ENCODE results near the gene EIF4B. TPM values are rescaled to one million over a fixed set of nuclear protein-coding genes. Genes with fewer than 3 reads are reported as not detected.

Gene EIF4B
- total RNA-seq, 8 experiments from 2014 or later = 367 to 585 (median 537) TPM

Other genes starting within 250 kb of the EIF4B start
- gene KRT76, start 229.1 kb upstream of the EIF4B start, total RNA-seq = under 1 TPM in 5 of 8 experiments, not detected in 3; 0.08 to 0.38 (median 0.14) TPM
- gene KRT3, start 210.3 kb upstream of the EIF4B start, total RNA-seq = under 1 TPM in 4 of 8 experiments, not detected in 4; 0.24 to 0.66 (median 0.25) TPM
- gene KRT4, start 192.3 kb upstream of the EIF4B start, total RNA-seq = 1 to 10 TPM in 1 of 8 experiments, under 1 TPM in 4, not detected in 3; 0.14 to 1.7 (median 0.66) TPM
- under 1 TPM in 2 of 8 experiments, not detected in 6; 0.32 to 0.90 TPM for gene KRT79, start 172.1 kb upstream of the EIF4B start, total RNA-seq
- gene KRT78, start 157.5 kb upstream of the EIF4B start, total RNA-seq = 1 to 10 TPM in 2 of 8 experiments, under 1 TPM in 3, not detected in 3; 0.09 to 1.5 (median 0.71) TPM
- gene KRT8, start 101.4 kb upstream of the EIF4B start, total RNA-seq = 10 to 100 TPM in 2 of 8 experiments, 1 to 10 TPM in 6; 1.2 to 11.5 (median 8.3) TPM
- 10 to 100 TPM in 4 of 8 experiments, 1 to 10 TPM in 3, under 1 TPM in 1; 0.43 to 88.6 (median 14.6) TPM for gene KRT18, start 57.3 kb upstream of the EIF4B start, total RNA-seq
- 10 to 100 TPM in 3 of 8 experiments, 1 to 10 TPM in 5; 3.4 to 24.6 (median 7.6) TPM for gene TNS2, start 43.6 kb downstream of the EIF4B start, total RNA-seq
- gene SPRYD3, start 72.9 kb downstream of the EIF4B start, total RNA-seq = 10 to 100 TPM; 10.8 to 40.1 (median 17.9) TPM
- gene IGFBP6, start 91.2 kb downstream of the EIF4B start, total RNA-seq = 100 to 1,000 TPM in 1 of 8 experiments, 10 to 100 TPM in 1, 1 to 10 TPM in 4, under 1 TPM in 2; 0.41 to 480 (median 1.9) TPM
- gene SOAT2, start 97.0 kb downstream of the EIF4B start, total RNA-seq = 1 to 10 TPM in 2 of 8 experiments, not detected in 6; 1.0 to 1.8 TPM
- gene ZNF740, start 174.3 kb downstream of the EIF4B start, total RNA-seq = 10 to 100 TPM; 13.8 to 39.8 (median 19.1) TPM
- gene CSAD, start 174.5 kb downstream of the EIF4B start, total RNA-seq = 100 to 1,000 TPM in 1 of 8 experiments, 10 to 100 TPM in 6, 1 to 10 TPM in 1; 8.0 to 106 (median 27.7) TPM
- 1 to 10 TPM in 3 of 8 experiments, under 1 TPM in 5; 0.05 to 1.6 (median 0.80) TPM for gene ITGB7, start 200.8 kb downstream of the EIF4B start, total RNA-seq
- gene RARG, start 225.8 kb downstream of the EIF4B start, total RNA-seq = 10 to 100 TPM in 3 of 8 experiments, 1 to 10 TPM in 4, under 1 TPM in 1; 0.33 to 37.3 (median 4.2) TPM

Data from motor neuron (in vitro differentiated cells).